ENCODE results near the gene PRKAR1B. TPM values are rescaled to one million over a fixed set of nuclear protein-coding genes. Genes with fewer than 3 reads are reported as not detected.

PRKAR1B gene
- total RNA-seq, 1 donor from 2014 or later: 19.3 TPM

DNA sequence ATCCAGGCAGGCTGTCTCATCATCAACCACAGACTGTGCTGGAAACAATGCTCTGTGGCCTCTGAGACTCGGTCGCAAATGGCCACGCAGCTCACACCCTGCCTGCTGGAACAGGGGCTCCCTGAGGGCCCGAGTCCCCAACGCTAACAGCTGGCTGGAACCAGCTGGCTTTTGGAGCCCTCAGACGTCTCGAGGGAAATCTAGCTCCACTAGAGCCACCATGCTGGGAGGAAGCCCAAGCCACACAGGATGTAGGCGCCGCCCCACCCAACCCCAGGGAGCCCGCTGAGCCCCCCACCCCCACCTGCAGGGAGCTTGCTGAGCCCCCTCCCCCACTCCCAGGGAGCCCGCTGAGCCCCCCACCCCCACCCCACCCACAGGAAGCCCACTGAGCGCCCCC lies 186.1 kb downstream of the PRKAR1B start:
- Histone ChIP-seq H3K4me1 (ENCODE audit: control insufficient read depth in 3 of 3, insufficient read depth in 3 of 3, low read length in 3 of 3) (peaks cover 7 to 12% (median 9%) of the 10 kb centered on the region in 3 donors), H3K27me3 (ENCODE audit: control insufficient read depth in 3 of 3, insufficient read depth in 3 of 3, low read length in 3 of 3) (peaks cover 0 to 3% (median 0%) of the 10 kb centered on the region in 3 donors)

DNA sequence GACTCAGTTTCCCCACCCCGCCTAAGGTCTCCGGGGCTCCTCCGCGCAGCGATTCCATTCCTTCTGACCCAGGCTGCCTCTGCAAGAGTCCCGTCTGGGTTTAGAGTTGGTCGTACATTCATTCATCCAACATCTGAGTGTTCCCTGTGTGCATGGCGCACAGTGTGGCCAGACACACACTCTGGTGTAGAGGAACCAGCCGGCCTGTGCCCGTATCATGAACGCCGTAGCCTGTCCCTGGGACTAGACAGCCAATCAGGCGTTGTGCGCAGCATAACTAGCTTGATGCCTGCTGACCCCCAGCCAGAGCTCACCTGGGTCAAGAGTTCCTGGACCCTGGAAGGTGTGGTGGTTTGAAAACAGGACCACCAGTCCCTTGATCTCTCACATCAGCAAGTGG lies 186.5 kb downstream of the PRKAR1B start:
- no peak overlapping the region for H3K27ac ChIP-seq (ENCODE audit: low read depth, low read length)
- no peak overlapping the region for H3K4me3 ChIP-seq (ENCODE audit: low read length in 3 of 3)
- no peaks in the 10 kb centered on the region for H3K9me3 ChIP-seq (ENCODE audit: control insufficient read depth in 3 of 3, low read length in 3 of 3)
- no peak overlapping the region for H3K9ac ChIP-seq (ENCODE audit: low read depth in 1 of 3, low read length in 3 of 3)
- no peaks in the 10 kb centered on the region for H3K36me3 ChIP-seq (ENCODE audit: control insufficient read depth in 3 of 3, insufficient read depth in 3 of 3, low read length in 3 of 3)
- H3K27me3 ChIP-seq (ENCODE audit: control insufficient read depth in 3 of 3, insufficient read depth in 3 of 3, low read length in 3 of 3): peaks cover 0 to 3% (median 0%) of the 10 kb centered on the region in 3 donors
- H3K4me1 ChIP-seq (ENCODE audit: control insufficient read depth in 3 of 3, insufficient read depth in 3 of 3, low read length in 3 of 3): peaks cover 7 to 12% (median 9%) of the 10 kb centered on the region in 3 donors

More for the DNA sequence above, 186.1 kb downstream of the PRKAR1B start:
- Histone ChIP-seq H3K9ac (ENCODE audit: low read depth in 1 of 3, low read length in 3 of 3) (no peak overlapping the region), H3K36me3 (ENCODE audit: control insufficient read depth in 3 of 3, insufficient read depth in 3 of 3, low read length in 3 of 3) (no peaks in the 10 kb centered on the region), H3K27ac (ENCODE audit: low read depth, low read length) (no peak overlapping the region), H3K4me3 (ENCODE audit: low read length in 3 of 3) (no peak overlapping the region), H3K9me3 (ENCODE audit: control insufficient read depth in 3 of 3, low read length in 3 of 3) (no peaks in the 10 kb centered on the region)

DNA sequence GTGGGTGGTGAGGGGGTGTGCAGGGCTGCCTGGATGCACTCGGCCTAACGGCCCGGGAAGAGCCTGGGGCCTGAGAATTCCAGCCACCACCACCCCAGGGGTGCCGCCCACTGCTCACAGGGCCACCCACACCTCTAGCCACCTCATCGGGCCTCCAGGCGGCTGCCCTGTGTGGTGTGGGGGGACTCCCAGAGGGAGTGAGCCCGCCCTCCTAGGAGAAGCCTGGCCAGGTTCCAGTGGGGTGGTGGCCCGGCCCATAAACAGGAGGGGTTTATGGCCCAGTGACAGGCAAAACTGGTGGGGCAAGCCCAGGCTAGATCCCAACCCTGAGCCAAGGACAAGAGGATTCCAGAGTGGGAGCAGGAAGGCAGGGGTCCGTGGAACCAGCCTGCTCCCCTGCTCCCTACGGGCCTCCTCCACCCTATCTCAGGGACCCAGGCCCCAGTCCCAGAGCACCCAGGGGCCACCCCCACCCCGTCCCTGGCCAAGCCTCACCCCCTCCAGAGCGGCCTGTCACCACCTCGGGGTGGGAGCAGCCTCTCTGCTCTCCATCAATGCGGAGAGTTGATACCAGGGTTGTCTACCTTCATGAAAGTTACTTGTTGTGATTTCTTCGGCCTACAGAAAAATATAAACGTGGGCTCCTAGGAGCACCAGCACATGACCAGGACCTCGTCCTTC lies 187.2 kb downstream of the PRKAR1B start:
- Histone ChIP-seq H3K4me1 (ENCODE audit: control insufficient read depth in 3 of 3, insufficient read depth in 3 of 3, low read length in 3 of 3) (peaks cover 7 to 12% (median 9%) of the 10 kb centered on the region in 3 donors), H3K9ac (ENCODE audit: low read depth in 1 of 3, low read length in 3 of 3) (no peak overlapping the region), H3K9me3 (ENCODE audit: control insufficient read depth in 3 of 3, low read length in 3 of 3) (no peaks in the 10 kb centered on the region), H3K4me3 (ENCODE audit: low read length in 3 of 3) (no peak overlapping the region), H3K27me3 (ENCODE audit: control insufficient read depth in 3 of 3, insufficient read depth in 3 of 3, low read length in 3 of 3) (peaks cover 0 to 3% (median 0%) of the 10 kb centered on the region in 3 donors), H3K36me3 (ENCODE audit: control insufficient read depth in 3 of 3, insufficient read depth in 3 of 3, low read length in 3 of 3) (no peaks in the 10 kb centered on the region), H3K27ac (ENCODE audit: low read depth, low read length) (no peak overlapping the region)

DNA sequence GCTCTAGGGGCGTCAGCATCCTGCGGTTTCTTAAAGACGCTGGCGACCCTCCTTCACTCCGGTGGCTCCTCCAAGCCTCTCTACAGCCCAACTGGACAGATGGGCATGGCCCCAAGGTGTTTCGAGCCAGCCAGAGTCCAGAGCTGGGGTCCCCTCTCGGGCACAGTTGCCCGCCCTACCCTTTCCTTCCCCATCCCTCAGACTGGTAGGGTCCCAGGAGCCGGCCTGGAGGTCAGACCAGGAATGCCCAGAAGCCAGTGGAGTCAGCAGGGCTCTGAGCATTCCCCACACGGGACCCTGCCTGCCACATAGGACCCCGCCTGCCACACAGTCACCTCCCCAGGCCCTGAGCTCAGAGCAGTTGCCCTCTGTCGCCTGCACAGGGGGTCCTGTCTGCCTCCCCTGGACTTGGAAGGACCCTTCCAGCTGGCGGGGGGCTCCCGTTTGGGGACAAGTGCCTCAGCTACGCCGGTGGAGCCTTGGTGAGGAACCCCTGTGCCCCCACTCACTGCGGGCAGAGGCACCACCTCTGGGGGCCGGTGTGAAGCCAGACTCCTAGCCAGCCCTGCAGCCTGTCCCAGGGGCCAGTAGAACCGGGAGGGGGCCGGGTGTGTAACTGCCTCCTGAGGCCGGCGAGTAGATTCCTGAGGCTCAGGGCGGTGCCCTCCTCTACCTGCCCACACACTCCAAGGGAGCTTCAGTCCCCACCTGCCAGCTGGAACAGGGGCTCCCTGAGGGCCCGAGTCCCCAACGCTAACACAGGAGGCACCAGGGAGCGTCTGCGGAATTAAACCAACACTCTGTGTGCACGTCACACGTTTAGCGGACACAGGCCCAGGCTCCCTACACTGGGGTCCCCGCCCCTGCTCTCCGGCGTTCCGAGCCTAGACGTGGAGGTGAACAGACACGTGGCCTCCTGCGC lies 188.1 kb downstream of the PRKAR1B start:
- Histone ChIP-seq H3K4me3 (ENCODE audit: low read length in 3 of 3) (no peak overlapping the region), H3K36me3 (ENCODE audit: control insufficient read depth in 3 of 3, insufficient read depth in 3 of 3, low read length in 3 of 3) (no peaks in the 10 kb centered on the region), H3K9ac (ENCODE audit: low read depth in 1 of 3, low read length in 3 of 3) (no peak overlapping the region), H3K27ac (ENCODE audit: low read depth, low read length) (no peak overlapping the region), H3K9me3 (ENCODE audit: control insufficient read depth in 3 of 3, low read length in 3 of 3) (no peaks in the 10 kb centered on the region), H3K27me3 (ENCODE audit: control insufficient read depth in 3 of 3, insufficient read depth in 3 of 3, low read length in 3 of 3) (peaks cover 0 to 3% (median 2%) of the 10 kb centered on the region in 3 donors), H3K4me1 (ENCODE audit: control insufficient read depth in 3 of 3, insufficient read depth in 3 of 3, low read length in 3 of 3) (peaks cover 7 to 12% (median 9%) of the 10 kb centered on the region in 3 donors)

- Histone ChIP-seq H3K9me3 (ENCODE audit: control insufficient read depth in 3 of 3, low read length in 3 of 3) (no peaks in the 10 kb centered on the region), H3K27me3 (ENCODE audit: control insufficient read depth in 3 of 3, insufficient read depth in 3 of 3, low read length in 3 of 3) (peaks cover 0 to 3% (median 2%) of the 10 kb centered on the region in 3 donors), H3K9ac (ENCODE audit: low read depth in 1 of 3, low read length in 3 of 3) (no peak overlapping the region), H3K4me3 (ENCODE audit: low read length in 3 of 3) (no peak overlapping the region), H3K36me3 (ENCODE audit: control insufficient read depth in 3 of 3, insufficient read depth in 3 of 3, low read length in 3 of 3) (no peaks in the 10 kb centered on the region), H3K4me1 (ENCODE audit: control insufficient read depth in 3 of 3, insufficient read depth in 3 of 3, low read length in 3 of 3) (peaks cover 7 to 12% (median 9%) of the 10 kb centered on the region in 3 donors), H3K27ac (ENCODE audit: low read depth, low read length) (no peak overlapping the region)
Measured at GRCh38 chr7:537911-538634, 189.0 kb downstream of the PRKAR1B start.

GRCh38 chr7:536231-536630 lies 190.8 kb downstream of the PRKAR1B start:
- peaks cover 0 to 2% (median 1%) of the 10 kb centered on the region in 3 donors for H3K27me3 ChIP-seq (ENCODE audit: control insufficient read depth in 3 of 3, insufficient read depth in 3 of 3, low read length in 3 of 3)
- no peak overlapping the region for H3K27ac ChIP-seq (ENCODE audit: low read depth, low read length)
- H3K4me1 ChIP-seq (ENCODE audit: control insufficient read depth in 3 of 3, insufficient read depth in 3 of 3, low read length in 3 of 3): peaks cover 0 to 6% (median 4%) of the 10 kb centered on the region in 3 donors
- H3K9me3 ChIP-seq (ENCODE audit: control insufficient read depth in 3 of 3, low read length in 3 of 3): no peaks in the 10 kb centered on the region
- no peaks in the 10 kb centered on the region for H3K36me3 ChIP-seq (ENCODE audit: control insufficient read depth in 3 of 3, insufficient read depth in 3 of 3, low read length in 3 of 3)
- H3K4me3 ChIP-seq (ENCODE audit: low read length in 3 of 3): no peak overlapping the region
- no peak overlapping the region for H3K9ac ChIP-seq (ENCODE audit: low read depth in 1 of 3, low read length in 3 of 3)

DNA sequence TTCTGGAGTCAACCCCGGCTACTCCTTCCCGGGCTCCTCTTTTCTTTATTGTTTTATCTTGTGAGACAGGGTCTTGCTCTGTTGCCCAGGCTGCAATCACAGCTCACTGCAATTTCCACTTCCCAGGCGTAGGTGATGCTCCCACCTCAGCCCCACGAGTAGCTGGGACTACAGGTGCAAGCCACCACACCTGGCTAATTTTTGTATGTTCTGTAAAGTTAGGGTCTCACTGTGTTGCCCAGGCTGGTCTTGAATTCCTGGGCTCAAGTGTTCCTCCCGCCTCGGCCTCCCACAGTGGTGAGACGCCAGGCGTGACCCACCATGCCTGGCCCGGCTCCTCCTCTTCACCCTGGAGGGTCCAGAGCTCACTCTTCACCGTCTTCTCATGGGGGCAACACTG lies 192.1 kb downstream of the PRKAR1B start:
- no peaks in the 10 kb centered on the region for H3K9me3 ChIP-seq (ENCODE audit: control insufficient read depth in 3 of 3, low read length in 3 of 3)
- no peaks in the 10 kb centered on the region for H3K36me3 ChIP-seq (ENCODE audit: control insufficient read depth in 3 of 3, insufficient read depth in 3 of 3, low read length in 3 of 3)
- no peak overlapping the region for H3K9ac ChIP-seq (ENCODE audit: low read depth in 1 of 3, low read length in 3 of 3)
- H3K27me3 ChIP-seq (ENCODE audit: control insufficient read depth in 3 of 3, insufficient read depth in 3 of 3, low read length in 3 of 3): peaks cover 2 to 6% (median 3%) of the 10 kb centered on the region in 3 donors
- no peak overlapping the region for H3K27ac ChIP-seq (ENCODE audit: low read depth, low read length)
- peaks cover 0 to 6% (median 4%) of the 10 kb centered on the region in 3 donors for H3K4me1 ChIP-seq (ENCODE audit: control insufficient read depth in 3 of 3, insufficient read depth in 3 of 3, low read length in 3 of 3)
- H3K4me3 ChIP-seq (ENCODE audit: low read length in 3 of 3): no peak overlapping the region

- H3K9ac ChIP-seq (ENCODE audit: low read depth in 1 of 3, low read length in 3 of 3): no peak overlapping the region
- no peaks in the 10 kb centered on the region for H3K9me3 ChIP-seq (ENCODE audit: control insufficient read depth in 3 of 3, low read length in 3 of 3)
- no peaks in the 10 kb centered on the region for H3K36me3 ChIP-seq (ENCODE audit: control insufficient read depth in 3 of 3, insufficient read depth in 3 of 3, low read length in 3 of 3)
- peaks cover 2 to 6% (median 4%) of the 10 kb centered on the region in 3 donors for H3K27me3 ChIP-seq (ENCODE audit: control insufficient read depth in 3 of 3, insufficient read depth in 3 of 3, low read length in 3 of 3)
- no peak overlapping the region for H3K4me3 ChIP-seq (ENCODE audit: low read length in 3 of 3)
- H3K4me1 ChIP-seq (ENCODE audit: control insufficient read depth in 3 of 3, insufficient read depth in 3 of 3, low read length in 3 of 3): peaks cover 0 to 6% (median 4%) of the 10 kb centered on the region in 3 donors
- H3K27ac ChIP-seq (ENCODE audit: low read depth, low read length): no peak overlapping the region
Measured at GRCh38 chr7:534075-534474, 193.0 kb downstream of the PRKAR1B start.

DNA sequence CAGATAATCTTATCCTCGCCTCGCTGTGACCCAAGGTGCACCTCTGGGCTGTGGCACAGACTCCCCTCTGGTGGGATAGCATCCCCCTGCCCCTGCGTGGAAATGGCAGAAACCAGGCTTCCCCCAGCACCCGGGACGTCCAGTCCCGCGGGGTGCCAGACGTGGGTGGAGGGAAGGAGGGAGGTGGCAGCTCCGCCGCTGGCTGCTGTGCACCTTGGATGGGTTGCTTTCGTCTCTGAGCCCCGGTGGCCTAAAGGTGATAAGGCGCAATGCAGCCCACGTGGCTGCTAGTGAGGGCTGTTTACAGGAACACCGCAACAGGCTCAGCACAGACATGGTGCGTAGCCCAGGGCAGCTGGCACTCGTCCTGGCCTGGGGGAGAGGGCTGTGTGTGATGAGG lies 193.8 kb downstream of the PRKAR1B start:
- H3K27me3 ChIP-seq (ENCODE audit: control insufficient read depth in 3 of 3, insufficient read depth in 3 of 3, low read length in 3 of 3): peaks cover 2 to 6% (median 4%) of the 10 kb centered on the region in 3 donors
- no peaks in the 10 kb centered on the region for H3K9me3 ChIP-seq (ENCODE audit: control insufficient read depth in 3 of 3, low read length in 3 of 3)
- H3K27ac ChIP-seq (ENCODE audit: low read depth, low read length): no peak overlapping the region
- peaks cover 0 to 6% (median 2%) of the 10 kb centered on the region in 3 donors for H3K4me1 ChIP-seq (ENCODE audit: control insufficient read depth in 3 of 3, insufficient read depth in 3 of 3, low read length in 3 of 3)
- H3K9ac ChIP-seq (ENCODE audit: low read depth in 1 of 3, low read length in 3 of 3): no peak overlapping the region
- H3K4me3 ChIP-seq (ENCODE audit: low read length in 3 of 3): no peak overlapping the region
- no peaks in the 10 kb centered on the region for H3K36me3 ChIP-seq (ENCODE audit: control insufficient read depth in 3 of 3, insufficient read depth in 3 of 3, low read length in 3 of 3)
